ENCODE data around the gene TFDP2. TPM values are rescaled to one million over a fixed set of nuclear protein-coding genes. Genes with fewer than 3 reads are reported as not detected.

TFDP2 gene
- total and polyA plus RNA-seq, 2 of the 8 experiments (the other 6 are each of a cell fraction or from before 2014, with no cell fraction given): 41.1 to 119 TPM

- no peak overlapping the region for H3K9ac ChIP-seq (replicated peaks in 1 of 4; ENCODE audit: extremely low read depth in 1 of 4, low read depth in 3 of 4, low read length in 3 of 4)
- 84% methylated on average over 4 of the region's 4 CpGs; no CpG with 5 or more reads in 1 of the 2 experiments for WGBS, 2 experiments (ENCODE audit: extremely low coverage in 1 of 2, insufficient coverage in 1 of 2, insufficient read length in 1 of 2, insufficient replicate concordance in 2 of 2, low coverage in 1 of 2, low lambda C conversion rate in 2 of 2, missing lambda C conversion rate in 1 of 2)
- no peak overlapping the region for H3K27ac ChIP-seq (ENCODE audit: low read depth, low read length)
- no peak for DNase-seq (ENCODE audit: low read depth in 1 of 2, low spot score in 2 of 2)
- no peaks in the 10 kb centered on the region for H3K23me2 ChIP-seq (ENCODE audit: low read depth, low read length)
- ChIA-PET CTCF (ENCODE audit: partially characterized antibody) (interaction anchor here (0.7 to 3.4 kb wide), 17 partner anchors 9 to 328 kb away, joined by 3 to 20 read pairs (median 4); partner anchors contain the start of gene RNF7), POLR2A (ENCODE audit: partially characterized antibody) (no interaction called here)
- no peak overlapping the region for H2BK5ac ChIP-seq (ENCODE audit: low read depth, low read length)
- no peak overlapping the region for H3K4me2 ChIP-seq (ENCODE audit: insufficient read depth in 1 of 2, low read depth in 2 of 2, low read length in 2 of 2)
- H3K4me3 ChIP-seq (ENCODE audit: extremely low read depth in 1 of 4, insufficient read depth in 2 of 4, low read depth in 3 of 4, low read length in 4 of 4): no peak overlapping the region
- H3K4ac ChIP-seq (replicated peaks; ENCODE audit: insufficient read length, low read depth, low read length): no peak overlapping the region
- H3K56ac ChIP-seq (replicated peaks; ENCODE audit: insufficient read length, low read depth, low read length): no peak overlapping the region
- H2AFZ ChIP-seq (ENCODE audit: low read length): no peak overlapping the region
- H2BK20ac ChIP-seq (ENCODE audit: low read length): no peak overlapping the region
- no peak overlapping the region for H2AK5ac ChIP-seq (ENCODE audit: low read depth, low read length)
- no peaks in the 10 kb centered on the region for H4K20me1 ChIP-seq (replicated peaks in 1 of 2; ENCODE audit: control insufficient read depth in 1 of 2, insufficient read depth in 2 of 2, low read length in 2 of 2)
- H2BK12ac ChIP-seq (ENCODE audit: low read depth, low read length): no peak overlapping the region
- H3K4me1 ChIP-seq (replicated peaks in 1 of 4; ENCODE audit: control insufficient read depth in 3 of 4, insufficient read depth in 4 of 4, low read length in 3 of 4): no peaks in the 10 kb centered on the region
- no peak for FAIRE-seq
- H3K79me2 ChIP-seq (ENCODE audit: control insufficient read depth in 1 of 2, insufficient read depth in 2 of 2, low read length in 2 of 2): no peaks in the 10 kb centered on the region; a peak in 1 of 4 replicates
- no peak overlapping the region for H2BK120ac ChIP-seq (replicated peaks; ENCODE audit: low read depth, low read length)
- H3K36me3 ChIP-seq (ENCODE audit: control insufficient read depth in 2 of 4, insufficient read depth in 4 of 4, low read length in 3 of 4): peaks cover 2 to 60% (median 32%) of the 10 kb centered on the region in 4 experiments; a peak in 7 of 8 replicates
- H4K5ac ChIP-seq (ENCODE audit: insufficient read length, low read depth, low read length): no peak overlapping the region
- no peak for TF ChIP-seq TCF12 (IDR thresholded peaks at IDR 0.05; ENCODE audit: low read depth, low read length)
- TF ChIP-seq PHF8 (conservative IDR thresholded peaks at IDR 0.05; ENCODE audit: low read depth, low read length): no peak
- TF ChIP-seq TBP (IDR thresholded peaks at IDR 0.05; ENCODE audit: low read depth, low read length): no peak
- TF ChIP-seq FOSL1 (IDR thresholded peaks at IDR 0.05; ENCODE audit: insufficient read depth, low read depth, low read length): no peak
- TF ChIP-seq EGR1 (IDR thresholded peaks at IDR 0.05; ENCODE audit: borderline replicate concordance, low read depth, low read length): no peak
- no peak for TF ChIP-seq CREB1 (IDR thresholded peaks at IDR 0.05)
- no peak for TF ChIP-seq YY1 (IDR thresholded peaks at IDR 0.05; ENCODE audit: low read depth, low read length)
- no peak for TF ChIP-seq ZNF274 (IDR thresholded peaks at IDR 0.05; ENCODE audit: borderline replicate concordance, extremely low read depth, low read length)
- TF ChIP-seq KDM4A (IDR thresholded peaks at IDR 0.05; ENCODE audit: low read depth, low read length, severe bottlenecking): no peak
- H3K9me3 ChIP-seq (ENCODE audit: insufficient read depth in 2 of 2, low read depth in 1 of 2, low read length in 1 of 2): no peaks in the 10 kb centered on the region
- no peaks in the 10 kb centered on the region for H3K27me3 ChIP-seq (replicated peaks in 1 of 4; ENCODE audit: control insufficient read depth in 3 of 4, extremely low read depth in 1 of 4, insufficient read depth in 3 of 4, low read length in 3 of 4)
- H3K18ac ChIP-seq (ENCODE audit: extremely low read depth, low read length): no peak overlapping the region
- no peak overlapping the region for H3K14ac ChIP-seq (ENCODE audit: insufficient read length)
- no peak overlapping the region for H3K23ac ChIP-seq (ENCODE audit: insufficient read length)
- no peak overlapping the region for H2BK15ac ChIP-seq (ENCODE audit: low read length)
- peaks cover 2% of the 10 kb centered on the region; the same call in 1 of the 2 replicates for H3K79me1 ChIP-seq (ENCODE audit: low read depth, low read length)
- no peak overlapping the region for H4K8ac ChIP-seq (ENCODE audit: extremely low read depth, insufficient read depth, low read length)
- no peak overlapping the region for H4K91ac ChIP-seq (replicated peaks; ENCODE audit: insufficient read length, low read length)
Measured at GRCh38 chr3:141914311-141914710, 235.0 kb downstream of the TFDP2 start.

Data from H1 (cell line).